H9 (cell line): Measurements from ENCODE around the gene CEP83. TPM values are rescaled to one million over a fixed set of nuclear protein-coding genes. Genes with fewer than 3 reads are reported as not detected.
A peak's percentile ranks its signal among the peaks of the same experiment; 100 is the strongest.

Experiments used
- DNase-seq: peaks from one replicate; pipeline ENCODE4 v3.0.0-alpha.2; 2017
- H2AFZ ChIP-seq: one replicate; pipeline ENCODE4 v1.6.1; 2013; ENCODE audit warnings: mild to moderate bottlenecking, low read length, control low read depth, moderate library complexity
- H2AK5ac ChIP-seq: 2 replicates; pipeline ENCODE4 v1.6.1; 2013; ENCODE audit warnings: low read length, control low read depth, mixed read lengths; ENCODE audit not compliant: insufficient read length
- H2BK120ac ChIP-seq: one replicate; pipeline ENCODE4 v1.6.1; 2013; ENCODE audit warnings: low read depth, mild to moderate bottlenecking, low read length, control low read depth, inconsistent platforms; ENCODE audit not compliant: poor library complexity, severe bottlenecking
- H2BK12ac ChIP-seq: 2 replicates; pipeline ENCODE4 v1.6.1; 2013; ENCODE audit warnings: low read length, control low read depth, mixed read lengths, low read depth; ENCODE audit not compliant: insufficient read length
- H2BK15ac ChIP-seq: 2 replicates; pipeline ENCODE4 v1.6.1; 2013; ENCODE audit warnings: low read depth, low read length, control low read depth
- H2BK20ac ChIP-seq: one replicate; pipeline ENCODE4 v1.6.1; 2013; ENCODE audit warnings: low read depth, mild to moderate bottlenecking, low read length, control low read depth, inconsistent platforms; ENCODE audit not compliant: poor library complexity, severe bottlenecking
- H2BK5ac ChIP-seq: 2 replicates; pipeline ENCODE4 v1.6.1; 2013; ENCODE audit warnings: low read length, control low read depth, mixed read lengths; ENCODE audit not compliant: insufficient read length
- H3K14ac ChIP-seq: 2 replicates; pipeline ENCODE4 v1.6.1; 2013; ENCODE audit warnings: low read length, control low read depth; ENCODE audit not compliant: insufficient read depth
- H3K18ac ChIP-seq: 2 replicates; pipeline ENCODE4 v1.6.1; 2013; ENCODE audit warnings: low read depth, mild to moderate bottlenecking, mixed read lengths, low read length, control low read depth; ENCODE audit not compliant: insufficient read length
- H3K23ac ChIP-seq: 2 replicates; pipeline ENCODE4 v1.6.1; 2013; ENCODE audit warnings: low read length, control low read depth, mixed read lengths, low read depth; ENCODE audit not compliant: insufficient read length
- H3K23me2 ChIP-seq: 2 replicates; pipeline ENCODE4 v1.6.1; 2013; ENCODE audit warnings: low read depth, mild to moderate bottlenecking, mixed read lengths, low read length, control low read depth; ENCODE audit not compliant: insufficient read length, poor library complexity, severe bottlenecking
- H3K27ac ChIP-seq: 2 replicates; pipeline ENCODE4 v1.5.1; 2013; ENCODE audit warnings: low read length, control low read depth, mixed read lengths, low read depth; ENCODE audit not compliant: insufficient read length
- H3K27me3 ChIP-seq: 2 replicates; pipeline ENCODE4 v1.6.1; 2013; ENCODE audit warnings: low read length, control low read depth, inconsistent platforms; ENCODE audit not compliant: insufficient read depth
- H3K4ac ChIP-seq: 2 replicates; pipeline ENCODE4 v1.6.1; 2013; ENCODE audit warnings: low read depth, mild to moderate bottlenecking, control low read depth, inconsistent platforms, low read length, moderate library complexity
- H3K4me1 ChIP-seq: 2 replicates; pipeline ENCODE4 v1.6.1; 2013; ENCODE audit warnings: low read length, control low read depth, inconsistent platforms; ENCODE audit not compliant: insufficient read depth
- H3K4me2 ChIP-seq: 2 replicates; pipeline ENCODE4 v1.6.1; 2013; ENCODE audit warnings: low read length, control low read depth, mixed read lengths; ENCODE audit not compliant: insufficient read length, insufficient read depth
- H3K56ac ChIP-seq: 2 replicates; pipeline ENCODE4 v1.6.1; 2013; ENCODE audit warnings: low read depth, mild to moderate bottlenecking, mixed read lengths, low read length, control low read depth; ENCODE audit not compliant: insufficient read length
- H3K79me1 ChIP-seq: 2 replicates; pipeline ENCODE4 v1.6.1; 2013; ENCODE audit warnings: low read depth, mild to moderate bottlenecking, moderate library complexity, low read length, control low read depth, inconsistent platforms; ENCODE audit not compliant: insufficient read depth, poor library complexity, severe bottlenecking
- H3K79me2 ChIP-seq: 2 replicates; pipeline ENCODE4 v1.6.1; 2013; ENCODE audit warnings: low read length, control low read depth, inconsistent platforms; ENCODE audit not compliant: insufficient read depth
- H3K9ac ChIP-seq: 2 replicates; pipeline ENCODE4 v1.6.1; 2013; ENCODE audit warnings: low read length, control low read depth, mixed read lengths; ENCODE audit not compliant: insufficient read length; ENCODE audit errors: extremely low read depth
- H3K9me3 ChIP-seq: one replicate; pipeline ENCODE4 v1.6.1; 2013; ENCODE audit warnings: low read depth, low read length, inconsistent platforms; ENCODE audit not compliant: control insufficient read depth
- H3T11ph ChIP-seq: one replicate; pipeline ENCODE4 v1.6.1; 2013; ENCODE audit warnings: mild to moderate bottlenecking, low read length, control low read depth, inconsistent platforms
- H4K20me1 ChIP-seq: one replicate; pipeline ENCODE4 v1.6.1; 2013; ENCODE audit not compliant: control insufficient read depth, insufficient read length, insufficient read depth
- H4K5ac ChIP-seq: 2 replicates; pipeline ENCODE4 v1.6.1; 2013; ENCODE audit warnings: low read depth, mild to moderate bottlenecking, mixed read lengths, low read length, control low read depth; ENCODE audit not compliant: insufficient read length
- H4K8ac ChIP-seq: replicated peaks from 2 replicates; pipeline ENCODE4 v1.6.1; 2013; ENCODE audit warnings: low read length, control low read depth, mixed read lengths, low read depth; ENCODE audit not compliant: insufficient read length
- H4K91ac ChIP-seq: 2 replicates; pipeline ENCODE4 v1.6.1; 2013; ENCODE audit warnings: low read depth, mild to moderate bottlenecking, moderate library complexity, mixed read lengths, low read length, control low read depth; ENCODE audit not compliant: insufficient read length
- H3K27ac Mint-ChIP-seq, 3 experiments: 2 replicates in 2 of 3; 3 replicates in 1 of 3; pipeline ENCODE4 v1.8.0; 2020 to 2021; ENCODE audit warnings: mixed read lengths in 3 of 3, mild to moderate bottlenecking in 1 of 3, moderate library complexity in 1 of 3
- H3K27me3 Mint-ChIP-seq: 2 replicates; pipeline ENCODE4 v1.8.0; 2021; ENCODE audit warnings: low read depth, mild to moderate bottlenecking, moderate library complexity, mixed read lengths
- H3K36me3 Mint-ChIP-seq, 3 experiments: 2 replicates in 2 of 3; 3 replicates in 1 of 3; pipeline ENCODE4 v1.8.0; 2020 to 2021; ENCODE audit warnings: low read depth in 3 of 3, mixed read lengths in 3 of 3; ENCODE audit not compliant: insufficient read depth in 1 of 3
- H3K4me1 Mint-ChIP-seq, 2 experiments: 2 replicates each; pipeline ENCODE4 v1.8.0; 2020; ENCODE audit warnings: mixed read lengths in 2 of 2
- H3K4me3 Mint-ChIP-seq, 2 experiments: 2 replicates in 1 of 2; 3 replicates in 1 of 2; pipeline ENCODE4 v1.8.0; 2020 to 2021; ENCODE audit warnings: mild to moderate bottlenecking in 2 of 2, mixed read lengths in 2 of 2, moderate library complexity in 1 of 2
- H3K9me3 Mint-ChIP-seq, 2 experiments: 2 replicates in 1 of 2; 3 replicates in 1 of 2; pipeline ENCODE4 v1.8.0; 2020; ENCODE audit warnings: mild to moderate bottlenecking in 2 of 2, mixed read lengths in 2 of 2, moderate library complexity in 1 of 2
- CTCF ChIP-seq: fragments of 200-600 bp; sonication (generic); conservative IDR thresholded peaks from 3 replicates; pipeline ENCODE4 v1.8.0; 2021; ENCODE audit warnings: antibody characterized with exemption, mild to moderate bottlenecking
- WGBS: extraction: QIAGEN DNeasy Blood & Tissue Kit; methylation state at CpG from one replicate; pipeline ENCODE4 v1.1.7; 2013; ENCODE audit warnings: missing lambda C conversion rate, low lambda C conversion rate, mixed read lengths; ENCODE audit not compliant: insufficient read length; ENCODE audit errors: extremely low coverage; 5-methylcytosine and 5-hydroxymethylcytosine counted together
- total RNA-seq: library from RNA; stranded (reverse); gene quantifications from 2 replicates; pipeline ENCODE4 v1.2.1, GENCODE V29; 2021

The CEP83 gene
- total RNA-seq, 1 experiment from 2014 or later = 26.5 TPM

GRCh38 chr12:94263905-94264561 is 195.6 kb downstream of the CEP83 start:
- H3K23ac ChIP-seq = no peak overlapping the region

More at GRCh38 chr12:94263905-94264561, 195.6 kb downstream of the CEP83 start:
- Histone ChIP-seq H3K23me2 (no peaks in the 10 kb centered on the region), H2BK15ac (no peak overlapping the region), H3K14ac (0 out of 2 replicates have a peak overlapping the region, but pooled peaks have one; percentile 9), H2AK5ac (no peak overlapping the region), H2BK12ac (no peak overlapping the region), H3T11ph (no peak overlapping the region), H3K27ac (peak overlapping the region; percentile 1), H3K27me3 (no peaks in the 10 kb centered on the region), H3K79me1 (no peaks in the 10 kb centered on the region), H3K79me2 (no peaks in the 10 kb centered on the region), H3K4me1 (peaks cover 18% of the 10 kb centered on the region; the same call in 1 of the 2 replicates), H3K9me3 (no peaks in the 10 kb centered on the region), H3K9ac (no peak overlapping the region), H2BK120ac (no peak overlapping the region), H3K56ac (no peak overlapping the region), H2AFZ (no peak overlapping the region), H3K4me2 (peak overlapping the region; percentile 0), H3K4ac (no peak overlapping the region; the same call in 1 of the 2 replicates), H4K8ac (no peak overlapping the region), H4K20me1 (no peaks in the 10 kb centered on the region), H4K91ac (no peak overlapping the region), H3K18ac (peak overlapping the region; percentile 23), H4K5ac (no peak overlapping the region), H2BK5ac (no peak overlapping the region), H2BK20ac (no peak overlapping the region)
- Mint-ChIP-seq H3K27me3 (peaks cover 13% of the 10 kb centered on the region), H3K36me3 (peaks cover 0 to 9% (median 4%) of the 10 kb centered on the region in 3 experiments; a peak in 4 of 7 replicates), H3K4me1 (peaks cover 60 to 66% of the 10 kb centered on the region in 2 experiments), H3K4me3 (peak overlapping the region in 1 of 2 experiments; percentile 53; a peak in 3 of 5 replicates), H3K9me3 (peaks cover 0 to 2% of the 10 kb centered on the region in 2 experiments; a peak in 2 of 5 replicates), H3K27ac (peak overlapping the region; percentile 14 to 95 (median 68); a peak in 6 of 7 replicates)
- WGBS = no CpG with 5 or more reads among the region's 20 CpGs
- peak; percentile 88 for DNase-seq
- TF ChIP-seq CTCF = no peak
